Measurements from ENCODE around the gene RNF121.

Gene RNF121

DNA sequence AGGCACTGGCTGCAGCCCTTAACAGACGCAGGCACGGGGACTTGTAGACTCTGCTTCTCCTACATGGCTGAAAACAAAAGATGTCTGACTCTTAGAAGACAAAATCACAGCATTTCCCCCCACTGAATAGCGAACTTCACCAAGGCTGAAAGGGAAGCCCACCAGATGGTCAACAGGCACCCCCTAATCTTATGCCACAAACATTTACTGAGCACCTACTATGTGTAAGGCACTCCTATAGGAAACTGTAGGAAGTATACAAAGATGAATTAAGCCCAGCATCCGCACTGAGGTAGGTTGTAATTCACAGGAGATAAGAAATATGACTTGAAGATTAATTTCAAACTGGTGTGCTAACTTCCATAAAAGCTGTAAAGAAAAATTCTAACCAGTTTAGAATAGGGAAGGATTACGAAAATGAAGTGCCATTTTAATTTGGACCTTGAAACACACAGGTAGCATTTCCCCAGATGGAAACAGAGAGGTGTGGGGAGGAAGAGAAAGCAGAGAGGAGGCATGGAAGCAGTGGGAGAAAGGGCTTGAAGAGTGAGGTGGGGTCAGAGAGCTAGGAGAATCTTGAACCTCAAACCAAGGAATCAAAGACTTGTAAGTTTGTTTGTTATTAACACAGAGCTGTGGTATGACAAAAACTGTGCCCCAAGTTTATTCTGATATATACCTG, 113.4 kb downstream of the RNF121 start:
- H3K4me1 Mint-ChIP-seq: peaks cover 32% of the 10 kb centered on the region
- peak; percentile 2 for ATAC-seq
- no peaks in the 10 kb centered on the region for H3K9me3 Mint-ChIP-seq
- no peaks in the 10 kb centered on the region for H3K27me3 Mint-ChIP-seq
- no peak for DNase-seq
- no peak overlapping the region for H3K4me3 Mint-ChIP-seq
- H3K27ac Mint-ChIP-seq: peak overlapping the region in 1 of 2 donors; percentile 8

DNA sequence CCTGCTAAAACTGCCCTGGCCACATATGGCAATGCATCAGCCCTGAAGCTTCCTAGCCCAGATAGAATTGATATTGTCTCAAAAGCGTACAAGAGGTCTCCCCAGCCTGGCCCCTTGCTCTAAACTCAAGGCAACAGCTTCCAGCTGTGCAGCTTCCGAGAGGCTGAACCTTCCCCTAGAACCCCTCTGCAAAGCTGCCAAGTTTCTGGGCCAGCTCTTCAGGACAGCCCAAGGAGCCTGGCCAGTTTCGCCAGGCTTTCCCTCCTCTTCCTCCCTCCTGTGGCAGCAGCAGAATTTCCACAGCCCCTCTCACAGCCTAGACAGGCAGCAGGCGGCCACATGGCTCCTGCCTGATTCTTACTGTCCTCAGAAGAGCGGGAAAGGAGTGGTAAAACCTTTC, 117.0 kb downstream of the RNF121 start:
- DNase-seq (no peak), ATAC-seq (no peak)
- Mint-ChIP-seq H3K27me3 (no peaks in the 10 kb centered on the region), H3K27ac (peak overlapping the region in 1 of 2 donors; percentile 12), H3K4me3 (no peak overlapping the region), H3K9me3 (no peaks in the 10 kb centered on the region), H3K4me1 (peaks cover 31% of the 10 kb centered on the region)

Data from stimulated activated naive CD8-positive, alpha-beta T cell treated with anti-CD3 and anti-CD28 coated beads, Interleukin-15, amount 100 ng/mL, for 72 hours (primary cell).